SH-SY5Y (cell line): ENCODE data around the gene UVRAG.

Source experiments
- GATA2 ChIP-seq: IDR thresholded peaks from 2 replicates; pipeline ENCODE4 v1.6.1; 2011; ENCODE audit warnings: mild to moderate bottlenecking, low read depth, low read length
- GATA3 ChIP-seq: IDR thresholded peaks from 2 replicates; pipeline ENCODE4 v1.6.1; 2011; ENCODE audit warnings: low read depth, mild to moderate bottlenecking, low read length, moderate library complexity

Gene UVRAG

DNA sequence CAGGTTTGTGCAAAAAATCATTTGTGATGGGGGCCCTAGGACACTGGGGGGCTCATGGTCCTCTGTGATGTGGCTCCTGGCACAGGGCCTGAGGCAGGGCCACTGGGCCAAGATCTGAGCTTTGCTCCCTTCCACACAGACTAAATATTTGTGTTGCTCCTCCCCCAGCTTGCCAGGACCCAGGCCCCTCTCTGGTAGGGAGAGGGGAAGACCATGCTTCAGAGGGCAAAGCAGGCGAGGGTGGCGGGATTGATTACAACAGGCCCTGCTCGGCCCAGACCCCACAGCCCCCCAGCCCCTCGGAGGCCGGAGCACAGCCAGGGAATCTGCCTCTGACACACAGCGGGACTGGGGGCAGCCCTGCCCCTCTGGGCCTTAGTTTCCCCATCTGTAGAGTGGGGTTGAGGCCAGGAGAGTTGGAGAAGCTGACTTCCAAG lies 362.3 kb downstream of the UVRAG start:
- no peak for TF ChIP-seq GATA3
- TF ChIP-seq GATA2: no peak

DNA sequence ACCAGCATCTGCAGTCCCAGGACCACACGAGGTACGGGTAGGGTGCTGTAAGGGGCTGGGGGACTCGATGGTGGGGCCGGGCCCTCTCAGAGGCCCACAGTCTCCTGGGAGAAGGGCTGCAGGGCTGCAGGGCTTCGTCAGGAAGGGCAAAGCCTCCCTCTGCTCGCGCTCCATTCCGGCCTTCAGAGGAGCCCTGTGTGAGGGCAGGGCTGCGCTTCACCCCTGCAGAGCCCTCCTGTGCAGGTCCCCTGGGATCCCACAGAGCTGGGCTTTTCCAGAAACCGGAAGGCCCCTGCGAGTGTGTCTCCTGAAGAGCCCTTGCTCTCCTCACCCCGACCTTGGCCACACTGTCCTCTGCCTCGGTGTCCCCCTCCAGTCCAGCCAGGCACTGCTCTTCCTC lies 364.1 kb downstream of the UVRAG start:
- TF ChIP-seq GATA3 (no peak), GATA2 (no peak)

DNA sequence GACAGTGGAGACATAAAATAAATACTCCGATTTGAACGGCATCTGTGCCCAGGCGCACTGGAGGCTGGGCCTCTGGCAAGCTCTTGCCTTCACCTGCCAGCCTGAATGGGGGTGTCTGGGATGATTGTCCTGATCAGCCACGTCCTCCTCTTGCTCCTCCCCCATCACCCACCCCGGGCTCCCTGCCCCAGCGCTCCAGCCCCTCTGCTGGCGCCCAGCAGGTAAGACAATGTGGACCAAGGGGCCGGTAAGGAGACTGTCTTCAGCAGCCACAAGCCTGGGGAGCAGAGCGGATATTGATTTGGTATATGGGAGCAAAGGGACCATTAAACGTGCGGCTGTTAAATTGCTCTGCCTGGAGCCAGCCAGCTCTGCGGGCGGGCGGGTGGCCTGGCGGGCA lies 366.4 kb downstream of the UVRAG start:
- TF ChIP-seq GATA3: no peak
- TF ChIP-seq GATA2: no peak

DNA sequence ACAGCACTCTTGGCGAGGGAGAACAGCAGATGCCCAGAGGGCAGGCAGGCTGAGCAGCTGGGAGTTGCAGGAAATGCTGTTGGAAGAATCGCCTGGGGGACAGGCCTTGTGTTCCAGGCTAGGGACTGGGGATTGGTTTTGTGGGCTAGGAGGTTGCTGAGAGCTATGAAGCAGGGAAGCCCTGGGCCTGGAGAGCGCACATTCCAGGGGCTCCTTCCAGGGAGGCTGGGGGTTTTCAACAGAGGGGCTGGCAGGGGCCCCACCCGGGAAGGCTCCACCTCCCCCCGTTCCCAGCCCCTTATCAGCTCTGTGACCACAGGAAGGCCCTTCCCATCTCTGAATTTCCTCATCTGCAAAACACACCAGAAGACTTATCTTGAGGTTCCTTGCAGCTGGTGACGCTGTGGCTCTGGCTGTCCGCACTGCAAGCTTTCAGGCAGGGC lies 369.6 kb downstream of the UVRAG start:
- TF ChIP-seq GATA2 (no peak), GATA3 (no peak)

DNA sequence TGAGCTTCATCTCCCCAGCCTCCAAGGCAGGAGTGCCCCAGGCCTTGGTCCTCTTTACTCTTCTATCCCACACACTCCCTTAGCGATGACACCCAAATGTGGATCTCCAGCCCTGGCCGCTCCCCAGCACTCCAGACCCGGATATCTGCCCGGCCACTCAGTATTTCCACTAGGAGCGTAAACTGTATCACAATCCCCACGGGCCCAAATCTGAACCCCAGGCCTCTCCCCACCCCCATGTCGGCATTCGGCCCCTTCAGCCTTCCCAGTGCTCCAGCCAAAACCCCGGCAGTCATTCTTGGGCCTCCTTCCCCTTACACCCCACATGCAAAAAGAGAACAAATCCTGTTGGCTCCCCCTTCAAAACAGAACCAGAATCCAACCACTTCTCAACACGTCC lies 370.5 kb downstream of the UVRAG start:
- no peak for TF ChIP-seq GATA3
- TF ChIP-seq GATA2: no peak

DNA sequence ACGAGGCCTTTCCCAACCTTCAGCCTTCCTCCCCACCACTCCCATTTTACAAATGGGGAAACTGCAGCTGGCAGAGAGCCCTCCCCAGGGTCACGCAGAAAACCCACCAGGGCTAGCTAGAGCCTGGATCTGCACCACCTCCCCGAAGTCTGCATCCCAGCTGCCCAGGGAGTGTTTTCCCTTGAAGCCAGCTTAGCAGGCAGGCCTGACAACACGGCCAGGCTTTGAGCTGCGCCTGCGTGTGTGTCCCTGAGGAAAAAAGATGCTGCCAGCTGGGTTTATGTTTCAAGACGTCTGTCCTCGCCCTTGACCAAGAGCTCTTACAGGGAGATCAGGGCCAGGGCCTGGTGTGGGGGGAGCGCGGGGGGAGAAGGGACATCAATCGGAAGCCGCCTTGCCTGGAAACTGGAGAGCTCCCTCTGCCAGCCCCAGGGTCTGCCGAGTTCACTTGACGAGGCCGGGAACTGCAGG lies 371.0 kb downstream of the UVRAG start:
- TF ChIP-seq GATA2: no peak
- TF ChIP-seq GATA3: no peak

DNA sequence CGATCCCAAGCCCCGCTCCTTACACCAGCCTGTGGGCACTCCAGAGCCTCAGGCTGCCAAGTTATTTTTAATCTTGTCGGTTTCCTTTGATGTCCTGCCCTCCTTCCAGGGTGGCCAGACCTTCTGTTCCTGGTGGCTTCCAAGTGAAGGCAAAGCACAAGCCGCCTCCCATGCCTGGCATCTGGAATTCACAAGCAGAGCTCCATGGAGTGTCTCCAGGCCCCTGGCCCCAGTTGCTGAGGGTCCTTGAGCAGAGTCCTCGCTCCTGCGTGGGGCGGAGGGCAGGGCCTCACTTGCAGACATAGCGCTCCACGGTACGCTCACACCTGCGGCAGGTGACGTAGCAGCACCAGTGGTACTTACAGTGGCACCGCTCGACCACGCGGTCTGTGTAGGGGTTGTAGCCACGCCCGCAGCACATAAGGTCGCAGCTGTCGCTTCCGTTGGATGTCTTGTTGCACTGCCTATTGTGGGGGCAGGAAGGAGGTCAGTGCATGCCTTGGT lies 371.8 kb downstream of the UVRAG start:
- no peak for TF ChIP-seq GATA2
- no peak for TF ChIP-seq GATA3

DNA sequence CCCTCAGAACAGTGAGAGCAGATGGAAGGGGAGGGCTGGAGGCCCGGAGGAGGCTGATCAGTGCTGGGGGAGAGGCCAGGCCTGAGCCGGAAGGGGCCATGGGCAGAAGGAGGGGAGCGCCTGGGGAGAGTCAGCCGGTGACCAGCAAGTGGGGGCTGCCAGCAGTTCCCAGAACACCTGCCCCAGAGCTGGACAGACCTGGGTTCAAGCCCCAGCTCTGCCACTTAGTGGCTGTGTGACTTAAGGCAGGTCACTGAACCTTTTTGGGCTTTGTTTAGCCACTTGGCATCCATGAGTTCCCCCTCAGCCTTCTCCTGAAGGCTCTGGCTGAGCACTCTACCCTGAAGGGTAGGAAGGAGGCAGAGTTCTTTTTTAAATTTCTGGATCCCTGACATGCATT lies 373.9 kb downstream of the UVRAG start:
- no peak for TF ChIP-seq GATA3

DNA sequence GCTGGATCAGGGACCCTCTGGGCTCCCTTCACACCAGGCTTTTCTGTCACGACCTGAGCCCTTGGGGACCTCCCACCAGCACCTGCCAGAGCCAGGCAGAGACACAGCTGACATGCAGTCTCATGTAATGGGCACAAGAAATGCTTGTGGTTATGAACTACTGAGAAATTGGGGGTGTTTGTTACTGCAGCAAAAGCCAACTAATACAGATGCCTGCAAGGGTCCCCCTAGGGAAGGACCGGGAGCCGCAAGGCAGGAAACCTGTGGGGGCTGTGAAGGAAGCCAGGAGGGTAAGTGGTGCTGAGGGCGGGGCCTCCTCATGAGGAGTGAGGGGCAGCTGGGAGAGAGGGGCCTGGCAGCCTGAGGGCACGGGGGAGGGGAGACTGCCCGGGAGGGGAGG lies 374.7 kb downstream of the UVRAG start:
- TF ChIP-seq GATA2: no peak
- no peak for TF ChIP-seq GATA3

DNA sequence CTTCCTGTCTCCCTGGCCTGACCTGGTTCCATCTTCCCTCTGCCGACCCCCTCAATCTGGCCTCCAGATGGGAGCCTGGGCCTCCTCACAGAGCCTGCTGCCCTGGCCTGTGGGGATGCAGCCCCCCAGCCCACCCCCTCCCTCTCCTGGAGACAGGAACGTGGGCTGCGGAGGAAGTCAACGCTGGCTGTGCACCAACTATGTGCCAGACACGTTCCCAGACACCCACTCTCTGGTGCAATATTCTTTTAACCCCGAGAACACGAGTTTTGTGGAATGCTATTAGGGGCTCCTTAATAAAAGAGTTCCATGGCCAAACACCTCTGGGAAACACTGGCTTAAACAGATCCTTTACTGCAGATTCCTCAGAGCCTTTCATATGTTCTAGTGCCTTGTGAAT lies 375.4 kb downstream of the UVRAG start:
- TF ChIP-seq GATA3 (no peak), GATA2 (no peak)
